ENCODE results near the gene MYZAP. TPM values are rescaled to one million over a fixed set of nuclear protein-coding genes. Genes with fewer than 3 reads are reported as not detected.

The MYZAP gene
- total RNA-seq, 1 donor from 2014 or later: 11.9 TPM

GRCh38 chr15:57639306-57639705 lies 47.6 kb downstream of the MYZAP start:
- Mint-ChIP-seq H3K27ac (no peak overlapping the region), H3K27me3 (no peaks in the 10 kb centered on the region), H3K4me1 (ENCODE audit: low read depth) (peaks cover 3% of the 10 kb centered on the region), H3K4me3 (ENCODE audit: low read depth) (no peak overlapping the region), H3K9me3 (ENCODE audit: low read depth) (no peaks in the 10 kb centered on the region), H3K36me3 (ENCODE audit: insufficient read depth) (peaks cover 22% of the 10 kb centered on the region)
- no peak for DNase-seq (ENCODE audit: low spot score, unreplicated experiment)
- TF ChIP-seq, protein P1, sequence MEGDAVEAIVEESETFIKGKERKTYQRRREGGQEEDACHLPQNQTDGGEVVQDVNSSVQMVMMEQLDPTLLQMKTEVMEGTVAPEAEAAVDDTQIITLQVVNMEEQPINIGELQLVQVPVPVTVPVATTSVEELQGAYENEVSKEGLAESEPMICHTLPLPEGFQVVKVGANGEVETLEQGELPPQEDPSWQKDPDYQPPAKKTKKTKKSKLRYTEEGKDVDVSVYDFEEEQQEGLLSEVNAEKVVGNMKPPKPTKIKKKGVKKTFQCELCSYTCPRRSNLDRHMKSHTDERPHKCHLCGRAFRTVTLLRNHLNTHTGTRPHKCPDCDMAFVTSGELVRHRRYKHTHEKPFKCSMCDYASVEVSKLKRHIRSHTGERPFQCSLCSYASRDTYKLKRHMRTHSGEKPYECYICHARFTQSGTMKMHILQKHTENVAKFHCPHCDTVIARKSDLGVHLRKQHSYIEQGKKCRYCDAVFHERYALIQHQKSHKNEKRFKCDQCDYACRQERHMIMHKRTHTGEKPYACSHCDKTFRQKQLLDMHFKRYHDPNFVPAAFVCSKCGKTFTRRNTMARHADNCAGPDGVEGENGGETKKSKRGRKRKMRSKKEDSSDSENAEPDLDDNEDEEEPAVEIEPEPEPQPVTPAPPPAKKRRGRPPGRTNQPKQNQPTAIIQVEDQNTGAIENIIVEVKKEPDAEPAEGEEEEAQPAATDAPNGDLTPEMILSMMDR (IDR thresholded peaks at IDR 0.05; ENCODE audit: unreplicated experiment): no peak

DNA sequence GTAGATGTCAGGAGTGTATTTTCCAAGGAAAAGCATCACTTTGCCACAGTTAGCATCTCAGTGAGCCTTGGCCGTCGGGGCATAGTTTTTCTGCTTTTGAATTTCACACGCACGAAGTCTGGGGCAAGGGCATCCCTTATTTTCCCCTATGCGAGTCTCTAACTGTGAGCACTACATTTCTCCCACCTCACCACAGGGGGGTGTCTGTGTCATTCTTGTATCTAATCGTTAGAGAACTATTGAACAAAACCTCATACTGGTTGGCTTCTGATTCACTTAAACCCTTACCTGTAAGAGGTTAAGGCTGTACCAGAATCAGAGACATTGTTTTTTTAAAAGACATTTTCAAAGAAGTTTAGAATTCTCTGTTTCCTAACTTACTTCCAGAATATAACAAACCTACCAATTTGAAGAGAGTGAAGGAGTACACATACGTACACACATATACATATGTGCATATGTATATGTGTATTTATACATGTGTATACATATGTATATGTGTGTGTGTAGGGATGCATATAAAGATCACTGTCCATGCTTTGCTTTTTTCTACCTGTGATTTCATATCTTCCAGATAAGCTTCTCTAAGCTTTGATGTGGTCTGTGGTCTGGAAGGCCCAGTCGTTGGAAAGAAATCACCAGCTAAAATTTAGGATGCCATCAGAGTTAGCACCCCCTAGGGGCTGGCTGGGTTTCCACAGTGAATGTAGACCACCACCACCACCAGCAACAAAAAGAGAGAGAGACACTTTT lies 49.4 kb downstream of the MYZAP start:
- H3K4me3 Mint-ChIP-seq (ENCODE audit: low read depth): no peak overlapping the region
- TF ChIP-seq, protein P1 (IDR thresholded peaks at IDR 0.05; ENCODE audit: unreplicated experiment): peak; percentile 51
- peaks cover 25% of the 10 kb centered on the region for H3K36me3 Mint-ChIP-seq (ENCODE audit: insufficient read depth)
- no peak for DNase-seq (ENCODE audit: low spot score, unreplicated experiment)
- H3K27ac Mint-ChIP-seq: no peak overlapping the region
- H3K9me3 Mint-ChIP-seq (ENCODE audit: low read depth): no peaks in the 10 kb centered on the region
- no peaks in the 10 kb centered on the region for H3K27me3 Mint-ChIP-seq
- peaks cover 3% of the 10 kb centered on the region for H3K4me1 Mint-ChIP-seq (ENCODE audit: low read depth)

- TF ChIP-seq, protein P1 (IDR thresholded peaks at IDR 0.05; ENCODE audit: unreplicated experiment): no peak
- H3K4me3 Mint-ChIP-seq (ENCODE audit: low read depth): no peak overlapping the region
Observed at GRCh38 chr15:57643826-57644225, 52.1 kb downstream of the MYZAP start.

DNA sequence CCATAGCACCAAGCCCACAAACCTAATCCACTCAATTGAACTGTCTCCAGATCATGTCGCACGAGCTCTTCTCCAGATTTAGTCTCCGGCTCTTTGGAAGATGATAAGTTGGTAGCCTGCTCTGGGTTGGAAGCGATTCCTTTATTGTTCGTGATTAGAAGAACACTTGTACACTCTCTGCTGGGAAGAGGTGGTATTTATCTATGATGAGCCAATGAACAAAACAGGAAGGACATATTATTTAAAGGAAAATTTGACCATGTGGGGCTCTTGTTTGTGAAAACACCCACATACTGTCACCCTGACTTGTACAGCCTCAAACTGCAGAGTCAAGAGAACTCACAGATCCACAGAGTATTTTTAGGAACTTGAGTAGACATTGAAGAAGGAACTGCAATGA lies 54.4 kb downstream of the MYZAP start:
- Mint-ChIP-seq H3K27me3 (no peaks in the 10 kb centered on the region), H3K4me3 (ENCODE audit: low read depth) (no peak overlapping the region), H3K27ac (no peak overlapping the region), H3K9me3 (ENCODE audit: low read depth) (peaks cover 3% of the 10 kb centered on the region), H3K36me3 (ENCODE audit: insufficient read depth) (peaks cover 16% of the 10 kb centered on the region), H3K4me1 (ENCODE audit: low read depth) (peaks cover 13% of the 10 kb centered on the region)
- TF ChIP-seq, protein P1 (IDR thresholded peaks at IDR 0.05; ENCODE audit: unreplicated experiment): no peak
- DNase-seq (ENCODE audit: low spot score, unreplicated experiment): no peak

More at GRCh38 chr15:57643826-57644225, 52.1 kb downstream of the MYZAP start:
- no peaks in the 10 kb centered on the region for H3K27me3 Mint-ChIP-seq
- H3K4me1 Mint-ChIP-seq (ENCODE audit: low read depth): peaks cover 13% of the 10 kb centered on the region
- H3K9me3 Mint-ChIP-seq (ENCODE audit: low read depth): no peaks in the 10 kb centered on the region
- H3K36me3 Mint-ChIP-seq (ENCODE audit: insufficient read depth): peaks cover 20% of the 10 kb centered on the region
- DNase-seq (ENCODE audit: low spot score, unreplicated experiment): no peak
- H3K27ac Mint-ChIP-seq: no peak overlapping the region

GRCh38 chr15:57647071-57647790 lies 55.5 kb downstream of the MYZAP start:
- Mint-ChIP-seq H3K4me1 (ENCODE audit: low read depth) (peaks cover 13% of the 10 kb centered on the region), H3K27ac (no peak overlapping the region), H3K36me3 (ENCODE audit: insufficient read depth) (peaks cover 9% of the 10 kb centered on the region), H3K27me3 (no peaks in the 10 kb centered on the region), H3K4me3 (ENCODE audit: low read depth) (no peak overlapping the region), H3K9me3 (ENCODE audit: low read depth) (peaks cover 3% of the 10 kb centered on the region)
- no peak for DNase-seq (ENCODE audit: low spot score, unreplicated experiment)
- TF ChIP-seq, protein P1 (IDR thresholded peaks at IDR 0.05; ENCODE audit: unreplicated experiment): no peak
